ENCODE results near the gene CNR2. TPM values are rescaled to one million over a fixed set of nuclear protein-coding genes. Genes with fewer than 3 reads are reported as not detected.
A peak's percentile ranks its signal among the peaks of the same experiment; 100 is the strongest.

CNR2 gene
- total RNA-seq, 1 experiment from 2014 or later, result not detected

DNA sequence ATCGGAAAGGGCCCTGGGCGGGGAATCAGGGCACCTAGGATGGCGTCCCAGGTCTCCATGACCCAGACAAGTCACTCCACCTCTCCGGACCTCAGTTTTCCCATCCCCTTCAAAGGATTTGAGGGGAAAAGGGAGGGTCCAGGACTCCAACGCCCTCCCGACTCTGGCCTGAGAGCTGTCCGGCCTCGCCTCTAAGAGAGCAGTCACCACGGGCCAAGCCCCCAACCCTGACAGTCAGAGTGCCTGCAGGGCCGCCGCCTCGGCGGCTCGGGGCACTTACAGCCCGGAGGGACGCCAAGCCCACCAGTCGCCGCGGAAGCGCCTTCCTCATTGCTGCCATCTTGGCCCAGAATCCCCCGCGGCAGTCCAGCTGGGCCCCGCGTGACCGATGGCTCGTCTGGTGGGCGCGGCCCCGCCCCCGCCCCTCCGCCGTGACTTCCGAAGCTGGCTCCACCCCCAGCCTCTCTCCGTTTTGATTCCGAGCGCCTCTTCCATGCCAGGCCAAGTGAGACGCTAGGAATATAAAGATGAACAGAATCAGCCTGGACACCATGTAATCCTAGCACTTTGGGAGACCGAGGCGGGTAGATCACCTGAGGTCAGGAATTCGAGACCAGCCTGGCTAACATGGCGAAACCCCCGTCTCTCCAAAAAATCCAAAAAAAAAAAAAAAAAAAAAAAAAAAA lies 87.9 kb downstream of the CNR2 start, which contains the start of gene HMGCL:
TSS of gene HMGCL (minus strand) at position 354 of the 686 bp plus-strand sequence. CDS start at position 340, 14 bp downstream.
- H4K20me1 ChIP-seq (ENCODE audit: control insufficient read depth, insufficient read depth, insufficient read length), result no peaks in the 10 kb centered on the region
- no peak within 1 kb of the TSS for H3K56ac ChIP-seq (ENCODE audit: insufficient read length, low read depth, low read length)
- H3K9me3 ChIP-seq (ENCODE audit: control insufficient read depth, low read depth, low read length), result no peaks in the 10 kb centered on the region
- no peaks in the 10 kb centered on the region for H3K79me1 ChIP-seq (ENCODE audit: insufficient read depth, low read depth, low read length, poor library complexity, severe bottlenecking)
- no peak within 1 kb of the TSS for H2BK12ac ChIP-seq (ENCODE audit: insufficient read length, low read depth, low read length)
- H2BK15ac ChIP-seq (ENCODE audit: low read depth, low read length), result no peak within 1 kb of the TSS
- no peaks in the 10 kb centered on the region; the same call in 1 of the 2 replicates for H3K27me3 Mint-ChIP-seq (ENCODE audit: low read depth)
- no peaks in the 10 kb centered on the region for H3K79me2 ChIP-seq (ENCODE audit: insufficient read depth, low read length)
- TF ChIP-seq, protein P1, sequence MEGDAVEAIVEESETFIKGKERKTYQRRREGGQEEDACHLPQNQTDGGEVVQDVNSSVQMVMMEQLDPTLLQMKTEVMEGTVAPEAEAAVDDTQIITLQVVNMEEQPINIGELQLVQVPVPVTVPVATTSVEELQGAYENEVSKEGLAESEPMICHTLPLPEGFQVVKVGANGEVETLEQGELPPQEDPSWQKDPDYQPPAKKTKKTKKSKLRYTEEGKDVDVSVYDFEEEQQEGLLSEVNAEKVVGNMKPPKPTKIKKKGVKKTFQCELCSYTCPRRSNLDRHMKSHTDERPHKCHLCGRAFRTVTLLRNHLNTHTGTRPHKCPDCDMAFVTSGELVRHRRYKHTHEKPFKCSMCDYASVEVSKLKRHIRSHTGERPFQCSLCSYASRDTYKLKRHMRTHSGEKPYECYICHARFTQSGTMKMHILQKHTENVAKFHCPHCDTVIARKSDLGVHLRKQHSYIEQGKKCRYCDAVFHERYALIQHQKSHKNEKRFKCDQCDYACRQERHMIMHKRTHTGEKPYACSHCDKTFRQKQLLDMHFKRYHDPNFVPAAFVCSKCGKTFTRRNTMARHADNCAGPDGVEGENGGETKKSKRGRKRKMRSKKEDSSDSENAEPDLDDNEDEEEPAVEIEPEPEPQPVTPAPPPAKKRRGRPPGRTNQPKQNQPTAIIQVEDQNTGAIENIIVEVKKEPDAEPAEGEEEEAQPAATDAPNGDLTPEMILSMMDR (conservative IDR thresholded peaks at IDR 0.05), result no peak
- H3K23me2 ChIP-seq (ENCODE audit: insufficient read length, low read depth, low read length, poor library complexity, severe bottlenecking), result peaks cover 3% of the 10 kb centered on the region
- peak within 1 kb of the TSS; percentile 78 for H3K9ac ChIP-seq (ENCODE audit: extremely low read depth, insufficient read length, low read length)
- no peak within 1 kb of the TSS for H3K23ac ChIP-seq (ENCODE audit: insufficient read length, low read depth, low read length)
- WGBS (ENCODE audit: extremely low coverage, insufficient read length, low lambda C conversion rate), result no CpG with 5 or more reads among the region's 42 CpGs
- H4K8ac ChIP-seq (replicated peaks; ENCODE audit: insufficient read length, low read depth, low read length), result no peak within 1 kb of the TSS
- no peaks in the 10 kb centered on the region; a peak in 1 of 7 replicates for H3K36me3 Mint-ChIP-seq (ENCODE audit: insufficient read depth in 1 of 3, low read depth in 3 of 3)
- no peak within 1 kb of the TSS for H2BK20ac ChIP-seq (ENCODE audit: low read depth, low read length, poor library complexity, severe bottlenecking)
- H3K4me3 Mint-ChIP-seq, result peak within 1 kb of the TSS; percentile 93 to 97
- no peaks in the 10 kb centered on the region for H3K27me3 ChIP-seq (ENCODE audit: insufficient read depth, low read length)
- H3K9me3 Mint-ChIP-seq, result no peaks in the 10 kb centered on the region
- H2AFZ ChIP-seq (ENCODE audit: low read length), result no peak within 1 kb of the TSS
- H4K5ac ChIP-seq (ENCODE audit: insufficient read length, low read depth, low read length), result no peak within 1 kb of the TSS
- H2BK5ac ChIP-seq (ENCODE audit: insufficient read length, low read length), result no peak within 1 kb of the TSS
- DNase-seq, result peak; percentile 91
- H3K4me1 Mint-ChIP-seq, result peaks cover 16 to 18% of the 10 kb centered on the region in 2 experiments
- H3K14ac ChIP-seq (ENCODE audit: insufficient read depth, low read length), result peak within 1 kb of the TSS; percentile 54
- no peak within 1 kb of the TSS for H3K27ac ChIP-seq (ENCODE audit: insufficient read length, low read depth, low read length)
- H2AK5ac ChIP-seq (ENCODE audit: insufficient read length, low read length), result no peak within 1 kb of the TSS
- no peaks in the 10 kb centered on the region for H3K4me1 ChIP-seq (ENCODE audit: insufficient read depth, low read length)
- peak within 1 kb of the TSS; percentile 69 for H3K18ac ChIP-seq (ENCODE audit: insufficient read length, low read depth, low read length)
- peak within 1 kb of the TSS; percentile 94 to 98 (median 95); a peak in 5 of 7 replicates for H3K27ac Mint-ChIP-seq
- no peak within 1 kb of the TSS for H4K91ac ChIP-seq (ENCODE audit: insufficient read length, low read depth, low read length)
- H3K4me2 ChIP-seq (ENCODE audit: insufficient read depth, insufficient read length, low read length), result peak within 1 kb of the TSS; percentile 98
- H3K4ac ChIP-seq (ENCODE audit: low read depth, low read length), result no peak within 1 kb of the TSS
- H3T11ph ChIP-seq (ENCODE audit: low read length), result no peak within 1 kb of the TSS
- H2BK120ac ChIP-seq (ENCODE audit: low read depth, low read length, poor library complexity, severe bottlenecking), result no peak within 1 kb of the TSS
